OCI-LY7 (cell line): ENCODE data around the gene KMO. TPM values are rescaled to one million over a fixed set of nuclear protein-coding genes. Genes with fewer than 3 reads are reported as not detected.

ENCODE experiments used
- BruUV-seq: library from RNA; stranded (reverse); fragments of 400-500 nt; replicated peaks from 2 replicates; lab custom pipeline; 2021; lab: Mats Ljungman, UMichigan
- CTCF ChIA-PET: fragments of 300-600 bp; sonication (Branson Sonifier 250); formaldehyde crosslinking; loops from one replicate; lab custom pipeline; 2022; ENCODE audit warnings: antibody characterized with exemption; ENCODE audit not compliant: unreplicated experiment; lab: Charles Lee
- POLR2A ChIA-PET: fragments of 300-600 bp; sonication (Branson Sonifier 250); formaldehyde crosslinking; loops from one replicate; lab custom pipeline; 2022; ENCODE audit warnings: antibody characterized with exemption; lab: Charles Lee
- DNase-seq: peaks from one replicate; pipeline ENCODE4 v3.0.0-alpha.2; 2015; ENCODE audit warnings: low spot score
- H2AFZ ChIP-seq: fragments of 200-600 bp; sonication (generic), shearing (Covaris generic); 2 replicates; pipeline ENCODE4 v1.6.1; 2014; ENCODE audit warnings: mild to moderate bottlenecking, antibody characterized with exemption, low read length, moderate library complexity
- H3K27ac ChIP-seq: fragments of 200-600 bp; sonication (generic); 2 replicates; pipeline ENCODE4 v1.5.1; 2014; ENCODE audit warnings: mixed run types, low read depth, mild to moderate bottlenecking, moderate library complexity, low read length, inconsistent platforms; ENCODE audit not compliant: poor library complexity, severe bottlenecking
- H3K36me3 ChIP-seq: fragments of 200-600 bp; sonication (generic); 2 replicates; pipeline ENCODE4 v1.6.1; 2014; ENCODE audit warnings: mild to moderate bottlenecking, antibody characterized with exemption, low read length, moderate library complexity, mixed read lengths; ENCODE audit not compliant: insufficient read depth
- H3K4me1 ChIP-seq: fragments of 200-600 bp; sonication (generic); 2 replicates; pipeline ENCODE4 v1.5.1; 2014; ENCODE audit warnings: mild to moderate bottlenecking, low read length; ENCODE audit not compliant: insufficient read depth, poor library complexity, severe bottlenecking
- H3K4me2 ChIP-seq: fragments of 200-600 bp; sonication (generic); 2 replicates; pipeline ENCODE4 v1.6.1; 2014; ENCODE audit warnings: mild to moderate bottlenecking, low read length
- H3K4me3 ChIP-seq: fragments of 200-600 bp; sonication (generic); 2 replicates; pipeline ENCODE4 v1.5.1; 2014; ENCODE audit warnings: mild to moderate bottlenecking, low read depth, low read length; ENCODE audit not compliant: poor library complexity, severe bottlenecking
- H3K79me2 ChIP-seq: fragments of 200-600 bp; sonication (generic); 2 replicates; pipeline ENCODE4 v1.6.1; 2016; ENCODE audit warnings: low read depth, mild to moderate bottlenecking, low read length, moderate library complexity, mixed read lengths; ENCODE audit not compliant: insufficient read depth
- H3K9me2 ChIP-seq: fragments of 200-600 bp; sonication (generic); 2 replicates; pipeline ENCODE4 v1.6.1; 2016; ENCODE audit warnings: mild to moderate bottlenecking, low read length, mixed read lengths; ENCODE audit not compliant: insufficient read depth
- H3K9me3 ChIP-seq: fragments of 200-600 bp; sonication (generic); 2 replicates; pipeline ENCODE4 v1.6.1; 2014; ENCODE audit warnings: mild to moderate bottlenecking, mixed run types, low read length, mixed read lengths
- H4K20me1 ChIP-seq: fragments of 200-600 bp; sonication (generic); 2 replicates; pipeline ENCODE4 v1.6.1; 2014; ENCODE audit warnings: mild to moderate bottlenecking, antibody characterized with exemption, low read length, moderate library complexity, mixed read lengths; ENCODE audit not compliant: insufficient read depth
- EZH2phosphoT487 ChIP-seq: fragments of 200-600 bp; sonication (generic); IDR thresholded peaks from 2 replicates; pipeline ENCODE4 v1.6.1; 2018; ENCODE audit warnings: low read depth, borderline replicate concordance, mild to moderate bottlenecking, mixed run types, antibody characterized with exemption, low read length, moderate library complexity, mixed read lengths
- intact Hi-C: fragments of 100-400 bp; cut with micrococcal nuclease; formaldehyde crosslinking; loops from one replicate; pipeline ENCODE4 v1.10.0; 2022; ENCODE audit not compliant: unreplicated experiment
- total RNA-seq, 2 experiments: library from RNA; depleted of rRNA in 1 of 2; stranded (reverse); fragments of >200 nt in 1 of 2; shearing (Covaris generic) in 1 of 2; gene quantifications; 2 replicates each; pipeline ENCODE4 v1.2.3, GENCODE V29; 2014 to 2022
- TF ChIP-seq, protein P1 (sequence below): fragments of 200-600 bp; sonication (generic); conservative IDR thresholded peaks from 2 replicates; pipeline ENCODE4 v1.5.1; 2014; ENCODE audit warnings: mild to moderate bottlenecking, antibody characterized with exemption, low read length, moderate library complexity, mixed read lengths

KMO gene
- total RNA-seq, 2 experiments from 2014 or later, result 3.2 to 14.2 TPM

DNA sequence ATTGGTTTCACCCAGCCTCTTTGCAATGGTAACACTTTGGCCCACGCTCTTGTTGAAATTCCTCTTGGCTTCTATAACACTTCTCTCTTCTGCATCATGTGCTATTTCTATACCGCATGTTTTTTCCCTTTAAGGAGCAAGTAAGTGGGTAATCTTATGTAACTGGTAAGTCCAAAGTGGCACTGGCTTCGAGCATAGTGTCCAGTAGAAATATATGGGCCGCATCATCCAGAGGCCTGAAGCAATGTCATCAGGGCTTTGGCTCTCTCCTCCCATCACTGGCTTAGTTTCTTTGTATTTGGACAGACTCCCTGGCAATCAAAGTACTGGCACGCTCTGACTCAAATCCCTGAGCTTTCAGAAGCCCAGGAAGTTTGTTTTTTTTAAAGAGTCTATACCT lies 90.5 kb downstream of the KMO start:
- no peak for DNase-seq
- Histone ChIP-seq H3K4me1 (peaks cover 7% of the 10 kb centered on the region), H3K9me3 (no peaks in the 10 kb centered on the region), H3K27ac (no peak overlapping the region), H2AFZ (no peak overlapping the region), H3K79me2 (no peaks in the 10 kb centered on the region), H3K4me3 (no peak overlapping the region), H3K4me2 (no peak overlapping the region), H3K9me2 (no peaks in the 10 kb centered on the region), H3K36me3 (no peaks in the 10 kb centered on the region), H4K20me1 (no peaks in the 10 kb centered on the region)
- no TSS peak for BruUV-seq
- intact Hi-C loops, result no loop called here
- ChIA-PET CTCF (no interaction called here), POLR2A (interaction anchor here (1.2 to 1.4 kb wide), 2 partner anchors 9 to 12 kb away, joined by 3 to 4 read pairs; no protein-coding TSS in a partner anchor)
- TF ChIP-seq EZH2phosphoT487, result no peak
- TF ChIP-seq, protein P1, sequence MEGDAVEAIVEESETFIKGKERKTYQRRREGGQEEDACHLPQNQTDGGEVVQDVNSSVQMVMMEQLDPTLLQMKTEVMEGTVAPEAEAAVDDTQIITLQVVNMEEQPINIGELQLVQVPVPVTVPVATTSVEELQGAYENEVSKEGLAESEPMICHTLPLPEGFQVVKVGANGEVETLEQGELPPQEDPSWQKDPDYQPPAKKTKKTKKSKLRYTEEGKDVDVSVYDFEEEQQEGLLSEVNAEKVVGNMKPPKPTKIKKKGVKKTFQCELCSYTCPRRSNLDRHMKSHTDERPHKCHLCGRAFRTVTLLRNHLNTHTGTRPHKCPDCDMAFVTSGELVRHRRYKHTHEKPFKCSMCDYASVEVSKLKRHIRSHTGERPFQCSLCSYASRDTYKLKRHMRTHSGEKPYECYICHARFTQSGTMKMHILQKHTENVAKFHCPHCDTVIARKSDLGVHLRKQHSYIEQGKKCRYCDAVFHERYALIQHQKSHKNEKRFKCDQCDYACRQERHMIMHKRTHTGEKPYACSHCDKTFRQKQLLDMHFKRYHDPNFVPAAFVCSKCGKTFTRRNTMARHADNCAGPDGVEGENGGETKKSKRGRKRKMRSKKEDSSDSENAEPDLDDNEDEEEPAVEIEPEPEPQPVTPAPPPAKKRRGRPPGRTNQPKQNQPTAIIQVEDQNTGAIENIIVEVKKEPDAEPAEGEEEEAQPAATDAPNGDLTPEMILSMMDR, result no peak

DNA sequence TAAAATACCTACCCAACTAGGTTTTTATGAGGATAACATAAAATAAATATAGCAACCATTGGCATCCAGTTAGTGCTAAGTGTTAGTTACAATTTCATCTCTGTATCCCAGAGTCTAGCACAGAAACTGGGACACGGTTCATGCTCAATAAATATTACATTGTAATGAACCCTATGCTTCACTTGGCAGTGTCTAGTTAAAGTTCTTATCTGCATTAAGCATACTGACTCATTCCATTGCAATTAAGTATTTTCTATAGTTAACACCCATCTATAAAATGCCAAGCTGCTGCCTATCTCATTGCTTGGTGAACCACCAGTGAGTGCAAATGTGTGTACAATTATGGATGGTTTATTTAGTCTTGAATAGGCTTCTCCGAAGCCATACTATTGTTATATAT lies 92.8 kb downstream of the KMO start:
- Histone ChIP-seq H3K9me3 (no peaks in the 10 kb centered on the region), H3K36me3 (no peaks in the 10 kb centered on the region), H3K27ac (no peak overlapping the region), H2AFZ (no peak overlapping the region), H4K20me1 (no peaks in the 10 kb centered on the region), H3K9me2 (no peaks in the 10 kb centered on the region), H3K4me1 (peaks cover 20% of the 10 kb centered on the region), H3K4me3 (no peak overlapping the region), H3K4me2 (no peak overlapping the region), H3K79me2 (0 out of 2 replicates have a peak, but pooled peaks cover 4% of the 10 kb centered on the region)
- POLR2A ChIA-PET, result interaction anchor here (1.2 kb wide), 1 partner anchor 13 kb away, joined by 3 read pairs; no protein-coding TSS in a partner anchor
- intact Hi-C loops, result no loop called here
- DNase-seq, result no peak
- BruUV-seq, result no TSS peak
- TF ChIP-seq, protein P1, result no peak
- no peak for TF ChIP-seq EZH2phosphoT487
- CTCF ChIA-PET, result no interaction called here
